NT2/D1 (cell line): Measurements from ENCODE around the gene SH3RF2.

Experiments used
- YY1 ChIP-seq: IDR thresholded peaks from 2 replicates; pipeline ENCODE4 v1.6.1; 2011; ENCODE audit not compliant: insufficient read length, insufficient read depth
- ZNF274 ChIP-seq: IDR thresholded peaks from 2 replicates; pipeline ENCODE4 v1.6.1; 2011; ENCODE audit warnings: mild to moderate bottlenecking, low read depth, low read length

GRCh38 chr5:146024034-146024433 is 87.7 kb downstream of the SH3RF2 start:
- no peak for TF ChIP-seq YY1
- no peak for TF ChIP-seq ZNF274
